AG10803 (cell line): ENCODE data around the gene ROR2.

ENCODE experiments used
- DNase-seq: peaks from one replicate; pipeline ENCODE4 v3.0.0; 2010; ENCODE audit warnings: low read depth
- H3K4me3 ChIP-seq: 2 replicates; pipeline ENCODE4 v1.5.1; 2011; ENCODE audit warnings: mild to moderate bottlenecking, low read length, control low read depth
- CTCF ChIP-seq: conservative IDR thresholded peaks from 2 replicates; pipeline ENCODE4 v1.5.1; 2011; ENCODE audit warnings: mild to moderate bottlenecking, low read length, control low read depth, inconsistent platforms

ROR2 gene

GRCh38 chr9:91726406-91727100, 223.5 kb downstream of the ROR2 start:
- TF ChIP-seq CTCF, result no peak
- H3K4me3 ChIP-seq, result no peak overlapping the region
- DNase-seq, result no peak

- H3K4me3 ChIP-seq, result no peak overlapping the region
- no peak for DNase-seq
- TF ChIP-seq CTCF, result no peak
Measured at GRCh38 chr9:91725651-91726050, 224.4 kb downstream of the ROR2 start.

- TF ChIP-seq CTCF, result no peak
- DNase-seq, result no peak
- no peak overlapping the region for H3K4me3 ChIP-seq
Measured at GRCh38 chr9:91724609-91725505, 225.2 kb downstream of the ROR2 start.

- DNase-seq, result no peak
- TF ChIP-seq CTCF, result no peak
Measured at GRCh38 chr9:91724068-91724440, 226.0 kb downstream of the ROR2 start.

GRCh38 chr9:91723420-91724067, 226.5 kb downstream of the ROR2 start:
- TF ChIP-seq CTCF, result no peak
- DNase-seq, result no peak
- no peak overlapping the region for H3K4me3 ChIP-seq

More at GRCh38 chr9:91724068-91724440, 226.0 kb downstream of the ROR2 start:
- H3K4me3 ChIP-seq, result no peak overlapping the region

- TF ChIP-seq CTCF, result no peak
- no peak for DNase-seq
- H3K4me3 ChIP-seq, result no peak overlapping the region
Measured at GRCh38 chr9:91720751-91721705, 229.0 kb downstream of the ROR2 start.
